H9 (cell line): ENCODE data around the gene PLCD3. TPM values are rescaled to one million over a fixed set of nuclear protein-coding genes. Genes with fewer than 3 reads are reported as not detected.

Experiments
- DNase-seq: peaks from one replicate; pipeline ENCODE4 v3.0.0-alpha.2; 2017
- H2AFZ ChIP-seq: one replicate; pipeline ENCODE4 v1.6.1; 2013; ENCODE audit warnings: mild to moderate bottlenecking, low read length, control low read depth, moderate library complexity
- H2AK5ac ChIP-seq: 2 replicates; pipeline ENCODE4 v1.6.1; 2013; ENCODE audit warnings: low read length, control low read depth, mixed read lengths; ENCODE audit not compliant: insufficient read length
- H2BK120ac ChIP-seq: one replicate; pipeline ENCODE4 v1.6.1; 2013; ENCODE audit warnings: low read depth, mild to moderate bottlenecking, low read length, control low read depth, inconsistent platforms; ENCODE audit not compliant: poor library complexity, severe bottlenecking
- H2BK12ac ChIP-seq: 2 replicates; pipeline ENCODE4 v1.6.1; 2013; ENCODE audit warnings: low read length, control low read depth, mixed read lengths, low read depth; ENCODE audit not compliant: insufficient read length
- H2BK15ac ChIP-seq: 2 replicates; pipeline ENCODE4 v1.6.1; 2013; ENCODE audit warnings: low read depth, low read length, control low read depth
- H2BK20ac ChIP-seq: one replicate; pipeline ENCODE4 v1.6.1; 2013; ENCODE audit warnings: low read depth, mild to moderate bottlenecking, low read length, control low read depth, inconsistent platforms; ENCODE audit not compliant: poor library complexity, severe bottlenecking
- H2BK5ac ChIP-seq: 2 replicates; pipeline ENCODE4 v1.6.1; 2013; ENCODE audit warnings: low read length, control low read depth, mixed read lengths; ENCODE audit not compliant: insufficient read length
- H3K14ac ChIP-seq: 2 replicates; pipeline ENCODE4 v1.6.1; 2013; ENCODE audit warnings: low read length, control low read depth; ENCODE audit not compliant: insufficient read depth
- H3K18ac ChIP-seq: 2 replicates; pipeline ENCODE4 v1.6.1; 2013; ENCODE audit warnings: low read depth, mild to moderate bottlenecking, mixed read lengths, low read length, control low read depth; ENCODE audit not compliant: insufficient read length
- H3K23ac ChIP-seq: 2 replicates; pipeline ENCODE4 v1.6.1; 2013; ENCODE audit warnings: low read length, control low read depth, mixed read lengths, low read depth; ENCODE audit not compliant: insufficient read length
- H3K23me2 ChIP-seq: 2 replicates; pipeline ENCODE4 v1.6.1; 2013; ENCODE audit warnings: low read depth, mild to moderate bottlenecking, mixed read lengths, low read length, control low read depth; ENCODE audit not compliant: insufficient read length, poor library complexity, severe bottlenecking
- H3K27ac ChIP-seq: 2 replicates; pipeline ENCODE4 v1.5.1; 2013; ENCODE audit warnings: low read length, control low read depth, mixed read lengths, low read depth; ENCODE audit not compliant: insufficient read length
- H3K27me3 ChIP-seq: 2 replicates; pipeline ENCODE4 v1.6.1; 2013; ENCODE audit warnings: low read length, control low read depth, inconsistent platforms; ENCODE audit not compliant: insufficient read depth
- H3K4ac ChIP-seq: 2 replicates; pipeline ENCODE4 v1.6.1; 2013; ENCODE audit warnings: low read depth, mild to moderate bottlenecking, control low read depth, inconsistent platforms, low read length, moderate library complexity
- H3K4me1 ChIP-seq: 2 replicates; pipeline ENCODE4 v1.6.1; 2013; ENCODE audit warnings: low read length, control low read depth, inconsistent platforms; ENCODE audit not compliant: insufficient read depth
- H3K4me2 ChIP-seq: 2 replicates; pipeline ENCODE4 v1.6.1; 2013; ENCODE audit warnings: low read length, control low read depth, mixed read lengths; ENCODE audit not compliant: insufficient read length, insufficient read depth
- H3K56ac ChIP-seq: 2 replicates; pipeline ENCODE4 v1.6.1; 2013; ENCODE audit warnings: low read depth, mild to moderate bottlenecking, mixed read lengths, low read length, control low read depth; ENCODE audit not compliant: insufficient read length
- H3K79me1 ChIP-seq: 2 replicates; pipeline ENCODE4 v1.6.1; 2013; ENCODE audit warnings: low read depth, mild to moderate bottlenecking, moderate library complexity, low read length, control low read depth, inconsistent platforms; ENCODE audit not compliant: insufficient read depth, poor library complexity, severe bottlenecking
- H3K79me2 ChIP-seq: 2 replicates; pipeline ENCODE4 v1.6.1; 2013; ENCODE audit warnings: low read length, control low read depth, inconsistent platforms; ENCODE audit not compliant: insufficient read depth
- H3K9ac ChIP-seq: 2 replicates; pipeline ENCODE4 v1.6.1; 2013; ENCODE audit warnings: low read length, control low read depth, mixed read lengths; ENCODE audit not compliant: insufficient read length; ENCODE audit errors: extremely low read depth
- H3K9me3 ChIP-seq: one replicate; pipeline ENCODE4 v1.6.1; 2013; ENCODE audit warnings: low read depth, low read length, inconsistent platforms; ENCODE audit not compliant: control insufficient read depth
- H3T11ph ChIP-seq: one replicate; pipeline ENCODE4 v1.6.1; 2013; ENCODE audit warnings: mild to moderate bottlenecking, low read length, control low read depth, inconsistent platforms
- H4K20me1 ChIP-seq: one replicate; pipeline ENCODE4 v1.6.1; 2013; ENCODE audit not compliant: control insufficient read depth, insufficient read length, insufficient read depth
- H4K5ac ChIP-seq: 2 replicates; pipeline ENCODE4 v1.6.1; 2013; ENCODE audit warnings: low read depth, mild to moderate bottlenecking, mixed read lengths, low read length, control low read depth; ENCODE audit not compliant: insufficient read length
- H4K8ac ChIP-seq: replicated peaks from 2 replicates; pipeline ENCODE4 v1.6.1; 2013; ENCODE audit warnings: low read length, control low read depth, mixed read lengths, low read depth; ENCODE audit not compliant: insufficient read length
- H4K91ac ChIP-seq: 2 replicates; pipeline ENCODE4 v1.6.1; 2013; ENCODE audit warnings: low read depth, mild to moderate bottlenecking, moderate library complexity, mixed read lengths, low read length, control low read depth; ENCODE audit not compliant: insufficient read length
- H3K27ac Mint-ChIP-seq, 3 experiments: 2 replicates in 2 of 3; 3 replicates in 1 of 3; pipeline ENCODE4 v1.8.0; 2020 to 2021; ENCODE audit warnings: mixed read lengths in 3 of 3, mild to moderate bottlenecking in 1 of 3, moderate library complexity in 1 of 3
- H3K27me3 Mint-ChIP-seq: 2 replicates; pipeline ENCODE4 v1.8.0; 2021; ENCODE audit warnings: low read depth, mild to moderate bottlenecking, moderate library complexity, mixed read lengths
- H3K36me3 Mint-ChIP-seq, 3 experiments: 2 replicates in 2 of 3; 3 replicates in 1 of 3; pipeline ENCODE4 v1.8.0; 2020 to 2021; ENCODE audit warnings: low read depth in 3 of 3, mixed read lengths in 3 of 3; ENCODE audit not compliant: insufficient read depth in 1 of 3
- H3K4me1 Mint-ChIP-seq, 2 experiments: 2 replicates each; pipeline ENCODE4 v1.8.0; 2020; ENCODE audit warnings: mixed read lengths in 2 of 2
- H3K4me3 Mint-ChIP-seq, 2 experiments: 2 replicates in 1 of 2; 3 replicates in 1 of 2; pipeline ENCODE4 v1.8.0; 2020 to 2021; ENCODE audit warnings: mild to moderate bottlenecking in 2 of 2, mixed read lengths in 2 of 2, moderate library complexity in 1 of 2
- H3K9me3 Mint-ChIP-seq, 2 experiments: 2 replicates in 1 of 2; 3 replicates in 1 of 2; pipeline ENCODE4 v1.8.0; 2020; ENCODE audit warnings: mild to moderate bottlenecking in 2 of 2, mixed read lengths in 2 of 2, moderate library complexity in 1 of 2
- WGBS: extraction: QIAGEN DNeasy Blood & Tissue Kit; methylation state at CpG from one replicate; pipeline ENCODE4 v1.1.7; 2013; ENCODE audit warnings: missing lambda C conversion rate, low lambda C conversion rate, mixed read lengths; ENCODE audit not compliant: insufficient read length; ENCODE audit errors: extremely low coverage; 5-methylcytosine and 5-hydroxymethylcytosine counted together
- total RNA-seq: library from RNA; stranded (reverse); gene quantifications from 2 replicates; pipeline ENCODE4 v1.2.1, GENCODE V29; 2021
- TF ChIP-seq, protein P1 (sequence below): fragments of 200-600 bp; sonication (generic); conservative IDR thresholded peaks from 3 replicates; pipeline ENCODE4 v1.8.0; 2021; ENCODE audit warnings: antibody characterized with exemption, mild to moderate bottlenecking

PLCD3 gene
- total RNA-seq, 1 experiment from 2014 or later = 41.6 TPM

DNA sequence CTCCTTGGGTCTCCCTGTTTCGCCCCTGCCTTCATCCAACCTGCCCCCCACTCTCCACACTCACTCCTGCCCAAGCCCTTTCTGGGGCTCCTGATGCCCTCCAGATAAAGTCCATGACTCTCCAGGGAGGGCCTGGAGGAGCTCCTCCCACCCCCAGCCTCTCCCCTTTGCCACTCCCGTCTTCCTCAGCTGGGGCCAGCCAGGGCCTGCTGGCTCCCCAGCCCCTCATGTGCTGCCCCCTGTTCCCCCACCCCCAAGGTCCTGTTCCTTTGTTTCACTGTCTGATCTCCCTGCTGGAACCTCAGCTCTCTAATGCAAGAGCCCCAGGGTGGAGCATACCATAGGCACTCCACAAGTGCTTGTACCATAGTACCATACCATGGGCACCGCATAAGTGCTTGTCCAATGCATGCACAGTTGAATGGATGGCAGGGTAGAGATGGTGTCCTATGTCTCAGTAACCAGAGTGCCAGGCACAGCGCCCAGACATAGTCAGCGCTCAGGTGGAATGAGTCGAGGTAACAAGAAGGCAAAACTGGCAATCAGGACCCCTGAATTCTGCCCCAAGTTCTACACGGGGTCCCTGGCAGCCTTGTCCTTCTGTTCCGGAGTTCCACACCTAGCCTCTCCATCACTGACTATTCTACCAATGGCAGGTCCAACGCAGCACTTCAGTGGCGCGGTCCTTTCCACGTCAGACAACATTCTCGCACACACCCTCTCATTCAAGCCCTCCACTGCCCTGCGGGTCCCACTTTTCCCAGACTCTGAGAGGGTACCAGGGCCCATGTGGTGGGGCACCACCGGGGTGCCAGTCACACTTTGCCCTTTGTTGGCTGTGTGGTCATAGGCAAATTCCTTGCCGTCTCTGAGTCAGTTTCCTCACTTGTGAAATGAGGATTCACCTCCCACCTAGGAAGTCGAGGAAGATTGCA, 1.4 kb downstream of the PLCD3 start:
- peak overlapping the region; percentile 73 to 81; a peak in 4 of 5 replicates for H3K4me3 Mint-ChIP-seq
- H2AFZ ChIP-seq = no peak overlapping the region
- H3K9me3 Mint-ChIP-seq = peaks cover 3 to 5% of the 10 kb centered on the region in 2 experiments; a peak in 4 of 5 replicates
- TF ChIP-seq, protein P1, sequence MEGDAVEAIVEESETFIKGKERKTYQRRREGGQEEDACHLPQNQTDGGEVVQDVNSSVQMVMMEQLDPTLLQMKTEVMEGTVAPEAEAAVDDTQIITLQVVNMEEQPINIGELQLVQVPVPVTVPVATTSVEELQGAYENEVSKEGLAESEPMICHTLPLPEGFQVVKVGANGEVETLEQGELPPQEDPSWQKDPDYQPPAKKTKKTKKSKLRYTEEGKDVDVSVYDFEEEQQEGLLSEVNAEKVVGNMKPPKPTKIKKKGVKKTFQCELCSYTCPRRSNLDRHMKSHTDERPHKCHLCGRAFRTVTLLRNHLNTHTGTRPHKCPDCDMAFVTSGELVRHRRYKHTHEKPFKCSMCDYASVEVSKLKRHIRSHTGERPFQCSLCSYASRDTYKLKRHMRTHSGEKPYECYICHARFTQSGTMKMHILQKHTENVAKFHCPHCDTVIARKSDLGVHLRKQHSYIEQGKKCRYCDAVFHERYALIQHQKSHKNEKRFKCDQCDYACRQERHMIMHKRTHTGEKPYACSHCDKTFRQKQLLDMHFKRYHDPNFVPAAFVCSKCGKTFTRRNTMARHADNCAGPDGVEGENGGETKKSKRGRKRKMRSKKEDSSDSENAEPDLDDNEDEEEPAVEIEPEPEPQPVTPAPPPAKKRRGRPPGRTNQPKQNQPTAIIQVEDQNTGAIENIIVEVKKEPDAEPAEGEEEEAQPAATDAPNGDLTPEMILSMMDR = no peak
- H3K18ac ChIP-seq = no peak overlapping the region
- H3K4me1 Mint-ChIP-seq = peaks cover 33 to 36% of the 10 kb centered on the region in 2 experiments
- no peak overlapping the region for H3K14ac ChIP-seq
- H2BK12ac ChIP-seq = no peak overlapping the region
- no peak overlapping the region for H2BK15ac ChIP-seq
- no peak overlapping the region for H3T11ph ChIP-seq
- H3K27me3 Mint-ChIP-seq = no peaks in the 10 kb centered on the region; the same call in 1 of the 2 replicates
- no peak overlapping the region for H3K56ac ChIP-seq
- no peaks in the 10 kb centered on the region for H3K36me3 Mint-ChIP-seq
- H4K91ac ChIP-seq = no peak overlapping the region
- H2BK120ac ChIP-seq = no peak overlapping the region
- no peak overlapping the region for H2BK5ac ChIP-seq
- no peaks in the 10 kb centered on the region for H4K20me1 ChIP-seq
- H3K23me2 ChIP-seq = peaks cover 12% of the 10 kb centered on the region
- no peak for DNase-seq
- no peaks in the 10 kb centered on the region for H3K27me3 ChIP-seq
- peak overlapping the region; percentile 23 for H3K4me2 ChIP-seq
- H3K4ac ChIP-seq = no peak overlapping the region
- no peak overlapping the region for H3K27ac Mint-ChIP-seq
- no peak overlapping the region for H3K27ac ChIP-seq
- no peaks in the 10 kb centered on the region; the same call in 1 of the 2 replicates for H3K4me1 ChIP-seq
- no peak overlapping the region for H4K5ac ChIP-seq
- H3K9ac ChIP-seq = no peak overlapping the region
- H3K23ac ChIP-seq = no peak overlapping the region
- no peak overlapping the region for H4K8ac ChIP-seq
- no peaks in the 10 kb centered on the region for H3K9me3 ChIP-seq
- no peak overlapping the region for H2BK20ac ChIP-seq
- no peak overlapping the region for H2AK5ac ChIP-seq
- no CpG with 5 or more reads among the region's 17 CpGs for WGBS
- no peaks in the 10 kb centered on the region for H3K79me1 ChIP-seq
- no peaks in the 10 kb centered on the region for H3K79me2 ChIP-seq
